Midbrain (tissue), 1 donor: ENCODE results near the gene TMOD3.
"Not testable (repeated sequence)": the region's sequence is repeated elsewhere in the genome, so short reads cannot be mapped to it uniquely, and the experiment has no call there.

ENCODE experiments used
- DNase-seq: peaks from one replicate; lab custom pipeline; 2025; lab: John Stamatoyannopoulos, UW

TMOD3 gene

DNA sequence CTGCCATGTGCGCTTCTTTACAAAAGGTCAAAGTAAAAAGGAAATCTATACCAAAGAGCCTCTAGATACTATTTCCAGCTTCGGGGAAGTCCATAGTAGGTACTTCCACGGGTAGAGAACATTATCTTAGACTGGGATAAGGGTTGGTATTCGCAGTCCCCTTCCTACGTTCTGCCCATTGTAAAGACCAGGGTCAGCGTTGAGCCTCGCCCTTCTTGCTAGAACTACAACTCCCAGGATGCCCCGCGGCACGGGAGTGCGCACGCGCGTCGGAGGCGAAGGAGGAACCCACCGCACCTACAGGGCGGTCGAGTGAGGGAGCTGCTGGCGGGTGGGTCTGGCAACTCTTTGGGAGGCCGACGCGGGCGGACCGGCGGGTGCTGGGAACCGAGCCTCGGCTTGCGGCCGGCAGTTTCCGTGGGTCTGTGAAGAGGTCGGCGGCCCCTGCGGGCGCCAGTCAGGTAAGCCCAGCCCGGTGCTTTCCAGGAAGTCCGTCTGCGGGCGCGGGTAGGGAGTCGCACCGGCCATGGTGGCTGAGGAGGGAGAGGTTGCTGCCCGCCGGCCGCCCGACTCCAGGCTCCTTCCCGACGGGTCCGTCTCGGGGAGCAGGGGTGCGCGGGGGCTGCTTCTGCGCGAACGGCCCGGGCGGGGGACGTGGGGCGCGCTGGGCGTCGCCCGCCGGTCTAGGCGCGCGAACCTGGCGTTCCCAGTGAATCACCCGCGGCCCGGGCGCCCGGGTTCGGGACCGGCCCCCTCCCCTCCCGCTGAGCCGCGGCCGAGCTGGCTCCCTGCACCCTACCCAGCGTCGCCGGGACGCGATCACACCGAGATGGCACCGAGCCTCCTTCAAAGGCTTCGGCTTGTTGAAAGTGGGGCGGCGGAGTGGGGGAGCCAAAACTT lies at the start of gene TMOD3:
Gene TMOD3 (plus strand): TSS at position 278 of the 900 bp plus-strand sequence. CDS start 33,232 bp downstream, outside the sequence.
- peak; percentile 93 for DNase-seq

DNA sequence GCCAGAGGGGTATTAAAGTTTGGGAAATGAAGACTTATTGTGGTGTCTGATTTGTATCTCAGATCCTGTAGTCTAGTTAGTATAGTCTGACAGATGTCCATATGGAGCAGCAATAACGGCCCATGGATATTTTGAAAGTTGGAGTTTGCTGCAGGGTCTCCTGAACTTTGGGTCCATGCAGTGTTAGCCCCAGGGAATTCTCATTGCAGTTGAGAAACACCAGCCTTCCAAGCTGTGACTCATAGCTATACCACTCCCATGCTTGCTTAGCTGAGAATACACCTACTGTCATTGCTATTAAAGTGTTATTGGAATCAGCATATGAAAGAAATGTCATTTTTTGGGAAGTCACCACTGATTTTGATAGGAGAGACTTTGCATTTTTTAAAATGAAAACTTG lies 48.8 kb upstream of the TMOD3 start:
- no peak for DNase-seq

DNA sequence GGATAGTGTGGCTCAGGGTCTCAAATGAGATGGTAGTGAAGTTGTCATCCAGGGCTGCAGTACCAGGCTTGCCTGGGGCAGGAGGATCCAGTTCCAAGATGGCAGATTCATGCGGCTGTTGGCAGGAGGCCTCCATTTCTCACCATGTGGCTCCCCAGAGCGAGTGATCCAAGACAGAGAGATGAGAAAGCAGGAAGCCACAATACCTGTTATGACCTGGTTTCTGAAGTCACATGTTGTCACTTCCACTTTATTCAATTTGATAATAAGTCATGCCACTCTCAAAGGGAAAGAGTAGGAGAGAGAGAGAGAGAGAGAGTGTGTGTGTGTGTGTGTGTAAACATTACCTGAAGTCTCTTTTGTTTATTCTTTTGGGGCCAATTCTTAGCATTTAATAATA lies 47.9 kb upstream of the TMOD3 start:
- no peak for DNase-seq

DNA sequence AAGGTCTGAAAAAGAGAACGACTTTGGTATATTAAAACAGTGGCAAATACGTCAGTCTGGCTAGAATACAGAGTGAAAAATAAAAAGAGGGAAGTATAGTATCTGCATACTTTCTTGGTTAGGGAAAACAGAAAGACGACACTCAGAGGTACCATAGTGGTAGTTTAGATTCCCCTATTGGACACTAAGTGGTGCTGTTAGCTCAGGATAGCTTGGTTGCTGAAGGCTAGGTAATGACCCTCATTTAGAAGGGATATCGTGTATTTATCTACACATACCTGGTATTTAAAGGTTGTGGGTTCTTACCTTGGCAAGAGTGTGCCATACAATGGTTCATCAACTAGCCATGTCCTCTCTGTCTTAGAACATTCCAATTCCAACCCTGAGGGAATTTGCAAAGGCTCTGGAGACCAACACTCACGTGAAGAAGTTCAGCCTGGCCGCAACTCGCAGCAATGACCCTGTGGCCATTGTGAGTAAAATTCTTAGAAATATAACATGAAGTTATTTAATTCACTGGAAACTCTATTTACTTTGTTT lies 47.0 kb upstream of the TMOD3 start:
- no peak for DNase-seq

DNA sequence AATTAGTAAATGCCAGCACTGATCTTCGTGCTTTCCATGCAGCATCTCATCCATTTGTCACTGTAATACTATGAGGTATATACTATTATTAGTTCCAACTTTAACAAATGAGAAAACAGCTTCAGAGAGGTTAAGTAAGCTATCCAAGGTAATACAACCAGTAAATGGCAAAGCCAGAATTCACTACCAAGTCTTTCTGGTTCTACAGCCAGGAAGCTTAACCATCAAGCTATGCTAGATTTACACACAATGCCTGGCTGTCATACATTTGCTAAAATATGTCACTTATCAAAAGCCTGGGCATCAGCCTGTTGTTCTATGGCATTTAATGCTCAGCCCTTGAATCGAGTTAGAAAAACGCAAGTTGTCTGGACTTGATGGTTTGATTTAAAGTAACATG lies 45.5 kb upstream of the TMOD3 start:
- DNase-seq, result no peak

DNA sequence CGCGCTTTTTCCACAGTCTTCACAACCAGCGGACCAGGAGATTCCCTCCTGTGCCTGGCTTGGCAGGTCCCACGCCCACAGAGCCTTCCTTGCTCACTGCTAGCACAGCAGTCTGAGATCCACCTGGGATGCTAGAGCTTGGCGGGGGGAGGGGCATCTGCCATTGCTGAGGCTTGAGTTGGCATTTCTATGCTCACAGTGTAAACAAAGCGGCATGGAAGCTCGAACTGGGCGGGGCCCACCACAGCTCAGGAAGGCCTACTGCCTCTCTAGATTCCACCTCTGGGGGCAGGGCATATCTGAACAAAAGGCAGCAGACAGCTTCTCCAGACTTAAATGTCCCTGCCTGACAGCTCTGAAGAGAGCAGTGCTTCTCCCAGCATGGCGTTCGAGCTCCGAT lies 42.3 kb upstream of the TMOD3 start:
- DNase-seq, result not testable (repeated sequence)

DNA sequence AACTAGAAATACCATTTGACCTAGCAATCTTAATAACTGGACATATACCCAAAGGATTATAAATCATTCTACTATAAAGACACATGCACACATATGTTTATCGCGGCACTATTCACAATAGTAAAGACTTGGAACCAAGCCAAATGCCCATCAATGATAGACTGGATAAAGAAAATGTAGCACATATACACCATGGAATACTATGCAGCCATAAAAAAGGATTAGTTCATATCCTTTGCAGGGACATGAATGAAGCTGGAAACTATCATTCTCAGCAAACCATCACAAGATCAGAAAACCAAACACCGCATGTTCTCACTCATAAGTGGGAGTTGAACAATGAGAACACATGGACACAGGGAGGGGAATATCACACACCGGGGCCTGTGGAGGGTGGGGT lies 37.0 kb upstream of the TMOD3 start:
- not testable (repeated sequence) for DNase-seq

DNA sequence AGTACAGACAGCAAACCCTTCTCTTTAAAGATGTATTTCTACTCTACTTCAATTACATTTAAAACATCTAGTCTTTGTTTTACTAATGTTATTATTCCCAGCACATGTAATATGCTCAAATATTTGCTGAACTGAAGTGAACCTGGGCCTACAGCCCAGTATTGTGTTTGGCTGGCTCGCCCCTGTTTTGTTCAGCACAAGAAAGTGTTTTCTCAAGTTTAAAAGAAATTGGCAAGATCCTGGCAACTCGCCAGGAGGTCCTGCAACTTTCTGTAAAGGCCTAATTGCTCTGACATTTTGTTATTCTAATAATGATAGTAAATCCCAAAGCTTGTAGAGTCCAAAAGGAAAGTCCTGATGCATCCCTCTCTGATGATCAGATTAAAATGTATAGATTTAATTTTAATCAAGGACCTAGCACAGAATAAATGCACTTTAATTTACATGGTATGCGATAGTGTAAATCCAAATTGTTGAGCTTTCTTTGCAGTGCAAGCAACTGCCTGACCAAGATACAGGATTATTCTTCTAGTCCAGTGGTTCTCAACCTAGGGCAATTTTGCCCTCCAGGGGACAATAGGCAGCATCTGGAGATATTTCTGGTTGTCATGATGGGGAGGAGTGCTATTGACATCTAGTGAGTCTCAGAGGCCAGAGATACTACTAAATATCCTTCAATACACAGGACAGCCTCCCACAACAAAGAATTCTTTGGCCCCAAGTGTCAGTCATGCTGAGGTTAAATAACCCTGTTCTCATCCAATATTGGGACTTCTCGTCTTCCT lies 35.7 kb upstream of the TMOD3 start:
- DNase-seq, result peak; percentile 30

DNA sequence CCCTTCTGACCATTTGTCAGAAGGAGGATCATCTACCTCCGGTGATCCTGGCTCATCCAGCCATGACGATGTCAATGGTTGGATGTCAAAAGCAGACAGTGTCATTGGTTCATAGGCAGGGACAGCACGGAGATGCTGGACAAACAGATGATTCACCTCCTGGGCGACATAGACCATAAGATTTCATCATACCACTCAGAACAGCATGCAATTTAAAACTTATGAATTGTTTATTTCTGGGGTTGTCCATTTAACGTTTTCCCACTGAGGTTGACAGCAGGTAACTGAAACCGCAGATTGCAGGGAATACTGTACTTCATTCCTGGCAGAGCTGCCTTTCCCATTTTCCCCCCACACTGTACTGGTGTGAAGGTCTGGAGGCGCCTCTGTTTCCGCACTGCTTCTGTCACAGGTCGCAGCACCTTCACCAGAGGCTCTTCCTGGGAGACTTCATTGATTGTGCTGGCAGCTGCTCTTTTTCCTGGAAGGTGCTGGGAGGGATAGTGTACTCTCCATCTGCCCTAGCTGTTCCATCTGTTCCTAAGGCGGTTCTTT lies 32.5 kb upstream of the TMOD3 start:
- DNase-seq, result no peak

DNA sequence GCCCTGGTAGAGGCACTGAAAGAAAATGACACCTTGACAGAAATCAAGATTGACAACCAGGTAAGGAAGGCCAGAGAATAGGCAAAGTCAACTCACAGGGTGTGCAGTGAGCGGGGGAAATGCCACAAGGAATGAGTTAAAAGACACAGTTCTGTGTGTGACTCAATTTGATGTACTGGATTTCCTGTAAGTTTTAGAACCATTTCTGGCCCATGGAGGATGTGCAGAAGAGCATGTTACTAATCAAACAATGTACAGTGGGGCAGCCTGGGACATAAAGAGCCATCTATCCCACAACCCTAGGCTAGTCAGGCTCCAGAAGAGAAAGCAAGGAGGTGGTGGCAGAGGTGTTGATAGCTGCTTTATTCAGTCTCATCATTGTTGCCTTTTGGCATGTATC lies 31.2 kb upstream of the TMOD3 start:
- DNase-seq, result no peak

DNA sequence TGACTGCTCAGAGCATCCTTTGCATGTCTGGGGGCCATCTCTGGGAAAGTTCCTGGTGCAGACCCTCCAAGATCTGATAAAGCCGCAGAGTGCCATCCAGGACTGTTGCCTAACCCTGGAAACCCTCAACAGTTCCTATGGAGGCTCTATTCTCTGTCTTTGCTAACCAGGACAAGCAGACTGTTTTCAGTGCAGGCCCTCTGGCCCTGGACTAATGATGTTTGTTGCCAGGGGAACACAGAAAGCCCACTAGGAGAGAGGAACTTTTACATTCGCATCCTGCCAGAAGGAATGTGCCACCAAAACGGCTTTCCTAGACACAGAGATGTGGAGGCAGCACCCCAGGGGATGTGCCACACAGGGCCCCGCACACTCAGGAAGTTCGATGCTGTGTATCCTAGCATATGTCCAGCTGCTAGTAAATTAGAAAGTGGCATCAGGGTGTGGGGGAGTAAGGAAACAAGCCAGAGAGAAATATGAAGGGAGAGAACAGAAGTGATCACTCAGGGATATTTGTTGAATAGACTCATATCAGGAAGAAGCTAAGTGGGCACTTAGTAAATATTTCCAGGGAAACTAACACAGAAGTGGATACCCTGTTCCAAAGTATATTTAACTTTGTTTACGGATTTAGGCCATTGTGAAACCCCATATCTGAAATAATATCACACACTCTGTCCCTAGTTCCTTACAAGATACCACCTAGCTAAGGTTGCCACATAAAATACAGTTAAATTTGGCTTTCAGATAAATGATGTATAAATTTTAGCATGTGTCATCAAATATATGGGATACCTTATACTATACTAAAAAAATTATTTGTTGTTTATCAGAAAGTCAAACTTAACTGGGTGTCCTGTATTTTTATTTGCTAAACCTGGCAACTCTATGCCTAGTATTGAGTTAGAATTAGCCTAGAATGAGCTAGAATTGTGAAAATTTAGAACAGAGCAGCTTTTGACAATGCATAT lies 29.9 kb upstream of the TMOD3 start:
- DNase-seq, result no peak

DNA sequence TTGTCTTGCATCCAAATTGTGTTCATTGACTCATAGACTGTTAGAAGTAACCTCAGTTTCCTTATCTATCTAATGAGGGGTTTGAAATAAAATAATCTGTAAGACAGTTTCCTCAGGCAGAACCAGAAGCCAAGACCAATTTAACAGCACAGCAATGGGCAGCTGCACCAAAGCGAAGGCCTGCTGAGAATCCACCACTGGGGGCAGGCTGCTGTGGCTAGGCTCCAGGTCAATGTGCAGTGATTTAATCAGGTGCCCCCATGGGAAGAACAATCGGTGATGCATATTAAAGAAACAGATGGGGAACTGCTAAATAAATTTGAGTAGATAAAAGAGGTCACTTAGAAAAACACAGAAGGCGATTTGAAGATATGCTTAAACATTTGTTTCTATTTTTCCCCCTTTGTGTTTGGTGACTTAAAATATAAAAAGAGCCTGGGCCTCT lies 28.0 kb upstream of the TMOD3 start:
- DNase-seq, result peak; percentile 27

DNA sequence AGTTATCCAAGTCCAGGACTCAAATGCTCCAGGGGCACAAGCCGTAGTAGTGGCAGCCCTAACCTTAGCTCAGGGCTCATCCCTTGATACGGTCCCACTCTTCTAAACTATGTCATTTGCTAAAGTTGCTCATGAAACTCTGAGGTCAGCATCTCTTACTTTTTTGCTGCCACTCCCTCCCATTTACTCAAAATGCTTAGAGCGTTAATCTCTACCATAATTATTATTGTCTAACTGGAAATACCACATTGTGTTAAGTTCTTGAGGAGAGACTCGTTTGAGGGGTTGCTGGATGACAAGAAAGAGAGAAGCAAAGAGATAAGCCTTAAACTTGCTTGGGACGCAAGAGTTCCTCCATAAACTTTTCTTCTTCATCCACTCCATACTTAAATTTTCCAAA lies 26.9 kb upstream of the TMOD3 start:
- DNase-seq, result no peak

DNA sequence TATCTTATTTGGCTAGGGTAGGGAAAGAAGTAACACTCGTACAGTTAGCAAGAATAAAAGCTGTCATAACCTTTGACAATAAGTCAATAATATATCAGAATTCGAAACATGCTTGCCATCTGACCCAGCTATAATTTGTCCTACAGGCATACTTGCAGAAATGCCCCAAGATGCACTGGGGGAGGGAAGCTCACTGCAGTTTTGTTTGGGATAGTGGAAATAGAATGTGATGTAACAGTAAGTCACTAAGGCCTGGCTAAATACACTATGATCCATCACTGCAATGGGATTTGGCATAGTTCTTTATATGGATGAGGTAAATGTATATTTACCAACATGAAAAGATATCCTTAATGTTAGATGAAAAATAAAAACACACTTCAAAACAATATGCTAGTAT lies 25.5 kb upstream of the TMOD3 start:
- no peak for DNase-seq

DNA sequence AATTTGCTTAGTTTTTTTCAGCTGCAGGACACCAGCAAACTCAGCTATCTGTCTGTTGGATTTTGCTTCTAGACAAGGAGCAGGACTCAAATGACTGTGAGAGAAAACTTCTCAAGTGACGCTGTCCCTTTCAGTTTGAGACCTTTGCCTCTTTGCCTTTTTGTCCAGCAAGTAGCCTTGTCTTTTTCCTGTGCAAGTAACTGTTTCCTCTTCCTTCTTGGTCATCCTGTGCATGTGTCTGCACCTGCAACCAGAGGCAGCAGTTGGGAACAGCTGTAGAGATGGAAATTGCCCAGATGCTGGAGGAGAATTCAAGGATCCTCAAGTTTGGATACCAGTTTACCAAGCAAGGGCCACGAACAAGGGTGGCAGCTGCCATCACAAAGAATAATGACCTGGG lies 23.3 kb upstream of the TMOD3 start:
- DNase-seq, result no peak

DNA sequence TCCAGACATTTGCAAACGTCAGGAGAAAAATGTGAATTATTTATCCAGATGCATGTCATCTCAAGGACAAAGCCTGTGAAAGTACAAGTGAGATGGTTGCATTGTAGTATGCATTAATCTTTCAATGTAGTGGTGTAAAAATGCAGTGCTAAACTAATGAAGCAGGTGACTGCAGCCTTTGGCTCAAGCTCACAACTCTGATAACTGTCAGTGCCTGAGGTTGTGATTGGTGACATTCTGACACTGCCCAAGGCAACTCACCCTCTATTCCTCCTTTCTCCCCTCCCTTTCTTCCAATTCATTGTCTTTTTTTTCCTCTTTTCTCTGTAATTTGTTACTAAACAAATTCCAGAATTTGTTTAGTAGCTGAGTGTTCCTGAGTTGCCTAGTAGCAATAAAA lies 20.0 kb upstream of the TMOD3 start:
- DNase-seq, result no peak

DNA sequence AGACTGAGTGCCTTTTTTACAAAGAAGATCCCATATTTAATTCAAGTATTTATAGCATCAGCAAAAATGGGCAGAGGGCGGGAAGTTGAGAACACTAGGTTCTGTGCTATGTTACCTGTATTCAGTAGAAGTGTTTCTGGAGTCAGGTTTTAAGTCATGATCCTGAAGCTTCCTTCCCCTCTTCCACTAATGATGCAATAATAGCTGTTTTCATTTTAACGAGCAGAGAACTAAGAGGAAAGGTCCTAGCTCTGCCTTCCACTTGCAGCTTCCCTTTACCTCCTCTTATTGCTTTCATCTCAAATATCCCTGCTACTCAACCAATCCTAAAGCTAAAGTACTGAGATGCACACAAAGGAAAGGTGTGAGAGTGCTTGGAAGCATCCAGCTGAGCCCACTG lies 16.9 kb upstream of the TMOD3 start:
- DNase-seq, result no peak

DNA sequence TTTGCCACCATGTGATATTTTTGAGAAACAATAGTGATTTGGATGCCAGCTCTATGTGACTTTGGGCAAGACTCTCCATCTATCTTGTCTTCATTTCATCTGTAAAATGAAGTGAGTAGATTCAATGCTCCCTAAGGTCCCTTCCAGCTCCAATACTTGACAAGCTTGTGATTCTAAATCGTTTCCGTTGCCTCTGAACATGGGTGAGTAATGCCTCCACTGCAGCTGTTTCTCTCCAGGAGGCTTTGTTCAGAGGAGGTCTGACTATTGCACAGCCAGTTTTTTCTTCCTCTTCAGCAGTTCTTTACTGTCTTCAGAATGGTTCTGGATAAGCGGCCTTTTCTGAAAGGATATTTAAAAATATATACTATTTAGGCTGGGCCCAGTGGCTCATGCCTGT lies 14.8 kb upstream of the TMOD3 start:
- no peak for DNase-seq

DNA sequence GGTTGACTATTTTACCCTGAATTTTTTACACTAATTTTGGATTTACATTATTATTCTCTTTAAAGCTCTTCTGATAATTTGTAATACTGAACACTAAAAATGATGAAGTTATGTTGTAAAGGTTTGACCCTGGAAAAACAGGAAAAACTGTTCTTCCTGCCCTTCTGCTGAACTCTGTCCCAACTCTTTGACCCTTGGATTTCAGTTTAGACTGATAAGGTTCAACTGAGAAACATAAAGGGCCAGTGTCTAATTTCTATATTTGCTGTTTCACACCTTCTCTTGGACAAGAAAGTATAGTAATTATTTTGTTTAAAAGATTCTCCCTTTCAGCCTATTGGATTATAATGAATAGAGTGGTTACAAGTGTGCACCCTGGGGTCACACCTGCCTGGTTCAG lies 12.8 kb upstream of the TMOD3 start:
- DNase-seq, result no peak

DNA sequence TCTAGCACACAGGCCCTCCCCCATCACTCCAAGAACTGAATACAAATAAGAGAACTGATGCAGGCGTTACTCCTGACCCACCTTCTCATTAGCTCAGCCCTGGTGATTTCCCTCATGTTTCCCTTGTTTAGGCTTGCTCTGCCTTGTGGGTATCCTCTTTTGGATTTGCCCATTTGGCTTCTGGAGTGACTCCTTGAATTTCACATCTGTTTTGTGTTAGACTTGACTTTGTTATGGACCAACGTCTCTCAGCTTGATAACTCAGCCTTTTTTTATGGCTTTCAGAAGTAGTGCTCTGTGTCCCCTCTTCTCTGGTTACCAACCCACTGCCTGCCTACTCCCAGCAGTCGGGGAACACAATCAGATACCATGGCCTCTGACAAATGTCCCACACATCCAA lies 11.3 kb upstream of the TMOD3 start:
- no peak for DNase-seq

DNA sequence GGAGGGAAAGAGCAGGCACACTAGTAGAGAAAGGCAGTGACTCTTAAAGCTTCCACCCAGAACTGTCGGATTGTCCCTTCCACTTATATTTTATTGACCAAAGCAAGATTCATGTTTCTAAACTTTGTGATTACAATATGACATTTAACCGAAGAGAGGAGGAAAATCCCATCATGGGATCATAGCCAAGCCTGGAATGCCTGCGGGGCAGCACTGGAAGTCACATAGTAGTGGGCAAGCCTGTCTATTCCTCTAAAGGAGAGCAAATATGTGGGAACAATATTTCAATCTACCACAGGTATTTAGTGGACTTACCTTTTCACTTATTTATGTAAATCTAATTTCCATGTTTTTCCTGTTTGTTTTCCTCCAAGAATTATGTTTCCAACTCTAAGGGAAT lies 3.8 kb upstream of the TMOD3 start:
- DNase-seq, result no peak
